ENCODE results near the gene RIPPLY2.
A peak's percentile ranks its signal among the peaks of the same experiment; 100 is the strongest.

The RIPPLY2 gene

GRCh38 chr6:83889621-83890020 is 36.5 kb downstream of the RIPPLY2 start:
- Histone ChIP-seq H2BK120ac (ENCODE audit: insufficient read depth, low read length, poor library complexity) (no peak overlapping the region), H3K79me2 (ENCODE audit: control insufficient read depth, insufficient read depth, low read length, poor library complexity) (no peaks in the 10 kb centered on the region), H3K9ac (ENCODE audit: low read length) (no peak overlapping the region), H2AFZ (ENCODE audit: insufficient read depth, low read length, poor library complexity) (no peak overlapping the region), H2AK5ac (ENCODE audit: low read length) (no peak overlapping the region), H4K8ac (ENCODE audit: low read depth, low read length) (no peak overlapping the region), H3K36me3 (ENCODE audit: control insufficient read depth in 1 of 2, insufficient read depth in 2 of 2, low read length in 2 of 2) (no peaks in the 10 kb centered on the region), H3K27ac (ENCODE audit: low read depth, low read length) (no peak overlapping the region), H3K4me3 (ENCODE audit: low read depth, low read length) (no peak overlapping the region), H4K12ac (ENCODE audit: low read depth, low read length) (no peak overlapping the region), H3K4ac (ENCODE audit: low read depth, low read length) (no peak overlapping the region), H2BK5ac (ENCODE audit: low read depth, low read length, poor library complexity) (no peak overlapping the region), H2BK12ac (ENCODE audit: low read length) (no peak overlapping the region), H3K9me3 (ENCODE audit: insufficient read depth, low read depth, low read length) (no peaks in the 10 kb centered on the region), H3K14ac (ENCODE audit: low read length) (no peak overlapping the region), H3K4me2 (ENCODE audit: low read length) (no peak overlapping the region), H3K23ac (ENCODE audit: low read length) (no peak overlapping the region), H3K79me1 (ENCODE audit: low read length) (no peaks in the 10 kb centered on the region), H4K91ac (ENCODE audit: low read depth, low read length) (no peak overlapping the region), H3K4me1 (ENCODE audit: control insufficient read depth in 1 of 2, insufficient read depth in 2 of 2, low read length in 2 of 2) (no peaks in the 10 kb centered on the region), H3K27me3 (ENCODE audit: insufficient read depth, low read length) (no peaks in the 10 kb centered on the region), H3K18ac (ENCODE audit: low read length) (no peak overlapping the region)
- WGBS (ENCODE audit: extremely low coverage, insufficient coverage, insufficient read length): no CpG with 5 or more reads among the region's 1 CpG
- DNase-seq: no peak

- no CpG with 5 or more reads among the region's 4 CpGs for WGBS (ENCODE audit: extremely low coverage, insufficient coverage, insufficient read length)
- H3K18ac ChIP-seq (ENCODE audit: low read length): no peak overlapping the region
- H2AK5ac ChIP-seq (ENCODE audit: low read length): no peak overlapping the region
These were observed 37.4 kb downstream of the RIPPLY2 start for GRCh38 chr6:83890520-83890919.

GRCh38 chr6:83891586-83891985 is 38.4 kb downstream of the RIPPLY2 start:
- Histone ChIP-seq H3K79me1 (ENCODE audit: low read length) (no peaks in the 10 kb centered on the region), H2BK12ac (ENCODE audit: low read length) (no peak overlapping the region), H3K14ac (ENCODE audit: low read length) (no peak overlapping the region), H2AFZ (ENCODE audit: insufficient read depth, low read length, poor library complexity) (no peak overlapping the region), H3K79me2 (ENCODE audit: control insufficient read depth, insufficient read depth, low read length, poor library complexity) (no peaks in the 10 kb centered on the region), H3K36me3 (ENCODE audit: control insufficient read depth in 1 of 2, insufficient read depth in 2 of 2, low read length in 2 of 2) (no peaks in the 10 kb centered on the region), H4K91ac (ENCODE audit: low read depth, low read length) (no peak overlapping the region), H2BK120ac (ENCODE audit: insufficient read depth, low read length, poor library complexity) (no peak overlapping the region), H3K9me3 (ENCODE audit: insufficient read depth, low read depth, low read length) (no peaks in the 10 kb centered on the region), H3K18ac (ENCODE audit: low read length) (no peak overlapping the region), H3K23ac (ENCODE audit: low read length) (no peak overlapping the region), H3K27me3 (ENCODE audit: insufficient read depth, low read length) (no peaks in the 10 kb centered on the region), H3K4me1 (ENCODE audit: control insufficient read depth in 1 of 2, insufficient read depth in 2 of 2, low read length in 2 of 2) (no peaks in the 10 kb centered on the region), H3K4ac (ENCODE audit: low read depth, low read length) (no peak overlapping the region), H4K12ac (ENCODE audit: low read depth, low read length) (no peak overlapping the region), H2BK5ac (ENCODE audit: low read depth, low read length, poor library complexity) (no peak overlapping the region), H4K8ac (ENCODE audit: low read depth, low read length) (no peak overlapping the region), H3K9ac (ENCODE audit: low read length) (no peak overlapping the region), H3K27ac (ENCODE audit: low read depth, low read length) (no peak overlapping the region), H2AK5ac (ENCODE audit: low read length) (no peak overlapping the region), H3K4me2 (ENCODE audit: low read length) (no peak overlapping the region), H3K4me3 (ENCODE audit: low read depth, low read length) (no peak overlapping the region)
- WGBS (ENCODE audit: extremely low coverage, insufficient coverage, insufficient read length): no CpG with 5 or more reads among the region's 4 CpGs
- DNase-seq: peak; percentile 64 to 92

More at GRCh38 chr6:83890520-83890919, 37.4 kb downstream of the RIPPLY2 start:
- Histone ChIP-seq H4K12ac (ENCODE audit: low read depth, low read length) (no peak overlapping the region), H3K27me3 (ENCODE audit: insufficient read depth, low read length) (no peaks in the 10 kb centered on the region), H3K9ac (ENCODE audit: low read length) (no peak overlapping the region), H3K36me3 (ENCODE audit: control insufficient read depth in 1 of 2, insufficient read depth in 2 of 2, low read length in 2 of 2) (no peaks in the 10 kb centered on the region), H2AFZ (ENCODE audit: insufficient read depth, low read length, poor library complexity) (no peak overlapping the region), H3K79me1 (ENCODE audit: low read length) (no peaks in the 10 kb centered on the region), H3K4me3 (ENCODE audit: low read depth, low read length) (no peak overlapping the region), H3K27ac (ENCODE audit: low read depth, low read length) (no peak overlapping the region), H2BK5ac (ENCODE audit: low read depth, low read length, poor library complexity) (no peak overlapping the region), H4K91ac (ENCODE audit: low read depth, low read length) (no peak overlapping the region), H4K8ac (ENCODE audit: low read depth, low read length) (no peak overlapping the region), H3K9me3 (ENCODE audit: insufficient read depth, low read depth, low read length) (no peaks in the 10 kb centered on the region), H3K79me2 (ENCODE audit: control insufficient read depth, insufficient read depth, low read length, poor library complexity) (no peaks in the 10 kb centered on the region), H3K4me2 (ENCODE audit: low read length) (no peak overlapping the region), H2BK120ac (ENCODE audit: insufficient read depth, low read length, poor library complexity) (no peak overlapping the region), H3K4ac (ENCODE audit: low read depth, low read length) (no peak overlapping the region), H3K14ac (ENCODE audit: low read length) (no peak overlapping the region), H3K23ac (ENCODE audit: low read length) (no peak overlapping the region), H2BK12ac (ENCODE audit: low read length) (no peak overlapping the region), H3K4me1 (ENCODE audit: control insufficient read depth in 1 of 2, insufficient read depth in 2 of 2, low read length in 2 of 2) (no peaks in the 10 kb centered on the region)
- DNase-seq: no peak

GRCh38 chr6:83893024-83893423 is 39.9 kb downstream of the RIPPLY2 start:
- Histone ChIP-seq H2BK120ac (ENCODE audit: insufficient read depth, low read length, poor library complexity) (no peak overlapping the region), H3K9ac (ENCODE audit: low read length) (no peak overlapping the region), H3K4me1 (ENCODE audit: control insufficient read depth in 1 of 2, insufficient read depth in 2 of 2, low read length in 2 of 2) (no peaks in the 10 kb centered on the region), H3K23ac (ENCODE audit: low read length) (no peak overlapping the region), H3K14ac (ENCODE audit: low read length) (no peak overlapping the region), H3K79me2 (ENCODE audit: control insufficient read depth, insufficient read depth, low read length, poor library complexity) (no peaks in the 10 kb centered on the region), H3K27ac (ENCODE audit: low read depth, low read length) (no peak overlapping the region), H2AFZ (ENCODE audit: insufficient read depth, low read length, poor library complexity) (no peak overlapping the region), H3K36me3 (ENCODE audit: control insufficient read depth in 1 of 2, insufficient read depth in 2 of 2, low read length in 2 of 2) (no peaks in the 10 kb centered on the region), H4K8ac (ENCODE audit: low read depth, low read length) (no peak overlapping the region), H4K91ac (ENCODE audit: low read depth, low read length) (no peak overlapping the region), H4K12ac (ENCODE audit: low read depth, low read length) (no peak overlapping the region), H3K79me1 (ENCODE audit: low read length) (no peaks in the 10 kb centered on the region), H2BK12ac (ENCODE audit: low read length) (no peak overlapping the region), H3K27me3 (ENCODE audit: insufficient read depth, low read length) (no peaks in the 10 kb centered on the region), H3K9me3 (ENCODE audit: insufficient read depth, low read depth, low read length) (no peaks in the 10 kb centered on the region), H3K4me3 (ENCODE audit: low read depth, low read length) (no peak overlapping the region), H3K18ac (ENCODE audit: low read length) (no peak overlapping the region), H3K4me2 (ENCODE audit: low read length) (no peak overlapping the region), H3K4ac (ENCODE audit: low read depth, low read length) (no peak overlapping the region), H2AK5ac (ENCODE audit: low read length) (no peak overlapping the region), H2BK5ac (ENCODE audit: low read depth, low read length, poor library complexity) (no peak overlapping the region)
- WGBS (ENCODE audit: extremely low coverage, insufficient coverage, insufficient read length): no CpG with 5 or more reads among the region's 1 CpG
- no peak for DNase-seq

Measured in trophoblast cell (in vitro differentiated cells and primary cell).